HEK293 (cell line): ENCODE results near the gene LGI4.
A peak's percentile ranks its signal among the peaks of the same experiment; 100 is the strongest.

Experiments used
- CTCF ChIA-PET: fragments of 350-600 bp; formaldehyde crosslinking; extraction: SDS; loops from one replicate; lab custom pipeline; 2021; ENCODE audit warnings: antibody characterized with exemption; lab: Yijun Ruan, JAX
- POLR2A ChIA-PET: fragments of 300-600 bp; formaldehyde crosslinking; extraction: SDS; loops from one replicate; lab custom pipeline; 2020; ENCODE audit warnings: antibody characterized with exemption, inconsistent platforms; lab: Yijun Ruan, JAX
- H3K27ac ChIP-seq: fragments of 200-500 bp; sonication (Bioruptor generic); 2 replicates; pipeline ENCODE4 v1.5.1; 2014; ENCODE audit warnings: low read depth, low read length, control low read depth, inconsistent platforms; ENCODE audit errors: extremely low read depth
- H3K36me3 ChIP-seq, 2 experiments: fragments of 200-500 bp in 1 of 2; sonication (Bioruptor generic) in 1 of 2; 1 replicate in 1 of 2; 2 replicates in 1 of 2; pipeline ENCODE4 v1.5.1; 2014 to 2017; ENCODE audit warnings: inconsistent platforms in 2 of 2, low read length in 2 of 2; ENCODE audit not compliant: control insufficient read depth in 2 of 2, insufficient read depth in 1 of 2
- H3K4me1 ChIP-seq: fragments of 200-500 bp; sonication (Bioruptor generic); 2 replicates; pipeline ENCODE4 v1.5.1; 2014; ENCODE audit warnings: mild to moderate bottlenecking, low read length, inconsistent platforms; ENCODE audit not compliant: control insufficient read depth, insufficient read depth
- H3K4me3 ChIP-seq: 2 replicates; pipeline ENCODE4 v1.5.1; 2011; ENCODE audit warnings: low read depth, mild to moderate bottlenecking, control low read depth, low read length, moderate library complexity
- H3K9me3 ChIP-seq: fragments of 200-500 bp; sonication (Bioruptor generic); 2 replicates; pipeline ENCODE4 v1.5.1; 2014; ENCODE audit warnings: low read depth, low read length, inconsistent platforms; ENCODE audit not compliant: control insufficient read depth, insufficient read depth
- EGR2 ChIP-seq: fragments of 450-650 bp; formaldehyde crosslinking; IDR thresholded peaks from 2 replicates; pipeline ENCODE4 v1.5.1; 2016; ENCODE audit warnings: low read depth, missing biosample characterization, missing genetic modification characterization
- HOXD13 ChIP-seq: sonication (generic); formaldehyde crosslinking; IDR thresholded peaks from 2 replicates; pipeline ENCODE4 v1.8.0; 2022; ENCODE audit warnings: missing genetic modification reagents, borderline replicate concordance
- IKZF3 ChIP-seq: fragments of 450-650 bp; IDR thresholded peaks from 2 replicates; pipeline ENCODE4 v1.5.0; 2018; ENCODE audit warnings: missing biosample characterization, mild to moderate bottlenecking, missing genetic modification characterization, moderate library complexity
- MEIS1 ChIP-seq: sonication (generic); formaldehyde crosslinking; IDR thresholded peaks from 2 replicates; pipeline ENCODE4 v1.8.1; 2022; ENCODE audit warnings: missing genetic modification reagents, mild to moderate bottlenecking, borderline replicate concordance
- OSR2 ChIP-seq: fragments of 450-650 bp; formaldehyde crosslinking; IDR thresholded peaks from 2 replicates; pipeline ENCODE4 v1.5.1; 2016; ENCODE audit warnings: missing biosample characterization, missing genetic modification characterization
- RBAK ChIP-seq: fragments of 450-650 bp; formaldehyde crosslinking; IDR thresholded peaks from 2 replicates; pipeline ENCODE4 v1.5.1; 2016; ENCODE audit warnings: missing biosample characterization, missing genetic modification characterization
- SCRT1 ChIP-seq: fragments of 450-650 bp; formaldehyde crosslinking; IDR thresholded peaks from 2 replicates; pipeline ENCODE4 v1.5.1; 2016; ENCODE audit warnings: missing biosample characterization, missing genetic modification characterization, borderline replicate concordance
- SCRT2 ChIP-seq: fragments of 450-650 bp; formaldehyde crosslinking; IDR thresholded peaks from 2 replicates; pipeline ENCODE4 v1.5.1; 2016; ENCODE audit warnings: missing biosample characterization, missing genetic modification characterization
- ZBTB1 ChIP-seq: fragments of 450-650 bp; formaldehyde crosslinking; IDR thresholded peaks from 2 replicates; pipeline ENCODE4 v1.5.1; 2016; ENCODE audit warnings: missing biosample characterization, missing genetic modification characterization
- ZBTB7A ChIP-seq: fragments of 450-650 bp; formaldehyde crosslinking; IDR thresholded peaks from 2 replicates; pipeline ENCODE4 v1.5.1; 2016; ENCODE audit warnings: low read depth, missing biosample characterization, missing genetic modification characterization
- ZFP69B ChIP-seq: fragments of 450-650 bp; formaldehyde crosslinking; IDR thresholded peaks from 2 replicates; pipeline ENCODE4 v1.5.1; 2016; ENCODE audit warnings: missing biosample characterization, missing genetic modification characterization
- ZNF112 ChIP-seq: fragments of 450-650 bp; formaldehyde crosslinking; IDR thresholded peaks from 2 replicates; pipeline ENCODE4 v1.5.0; 2017; ENCODE audit warnings: missing biosample characterization, missing genetic modification characterization
- ZNF121 ChIP-seq: fragments of 450-650 bp; formaldehyde crosslinking; IDR thresholded peaks from 2 replicates; pipeline ENCODE4 v1.5.1; 2016; ENCODE audit warnings: missing biosample characterization, missing genetic modification characterization
- ZNF146 ChIP-seq: fragments of 450-650 bp; formaldehyde crosslinking; IDR thresholded peaks from 2 replicates; pipeline ENCODE4 v1.5.1; 2016; ENCODE audit warnings: missing biosample characterization, missing genetic modification characterization
- ZNF184 ChIP-seq: fragments of 450-650 bp; IDR thresholded peaks from 2 replicates; pipeline ENCODE4 v1.5.1; 2018; ENCODE audit warnings: missing biosample characterization, mild to moderate bottlenecking, missing genetic modification characterization
- ZNF394 ChIP-seq: fragments of 450-650 bp; formaldehyde crosslinking; IDR thresholded peaks from 2 replicates; pipeline ENCODE4 v1.5.1; 2016; ENCODE audit warnings: missing biosample characterization, missing genetic modification characterization, mild to moderate bottlenecking, moderate library complexity, borderline replicate concordance
- ZSCAN16 ChIP-seq: fragments of 450-650 bp; formaldehyde crosslinking; IDR thresholded peaks from 2 replicates; pipeline ENCODE4 v1.5.1; 2016; ENCODE audit warnings: missing biosample characterization, missing genetic modification characterization
- TF ChIP-seq, protein P1 (sequence below): fragments of 450-650 bp; formaldehyde crosslinking; IDR thresholded peaks from 2 replicates; pipeline ENCODE4 v1.5.1; 2016; ENCODE audit warnings: missing biosample characterization, missing genetic modification characterization
- TF ChIP-seq, protein P2 (sequence below): fragments of 450-650 bp; formaldehyde crosslinking; IDR thresholded peaks from 2 replicates; pipeline ENCODE4 v1.5.1; 2016; ENCODE audit warnings: missing biosample characterization, missing genetic modification characterization
- TF ChIP-seq, protein P3 (sequence below): fragments of 450-650 bp; formaldehyde crosslinking; IDR thresholded peaks from 2 replicates; pipeline ENCODE4 v1.5.1; 2016; ENCODE audit warnings: missing biosample characterization, missing genetic modification characterization

LGI4 gene

DNA sequence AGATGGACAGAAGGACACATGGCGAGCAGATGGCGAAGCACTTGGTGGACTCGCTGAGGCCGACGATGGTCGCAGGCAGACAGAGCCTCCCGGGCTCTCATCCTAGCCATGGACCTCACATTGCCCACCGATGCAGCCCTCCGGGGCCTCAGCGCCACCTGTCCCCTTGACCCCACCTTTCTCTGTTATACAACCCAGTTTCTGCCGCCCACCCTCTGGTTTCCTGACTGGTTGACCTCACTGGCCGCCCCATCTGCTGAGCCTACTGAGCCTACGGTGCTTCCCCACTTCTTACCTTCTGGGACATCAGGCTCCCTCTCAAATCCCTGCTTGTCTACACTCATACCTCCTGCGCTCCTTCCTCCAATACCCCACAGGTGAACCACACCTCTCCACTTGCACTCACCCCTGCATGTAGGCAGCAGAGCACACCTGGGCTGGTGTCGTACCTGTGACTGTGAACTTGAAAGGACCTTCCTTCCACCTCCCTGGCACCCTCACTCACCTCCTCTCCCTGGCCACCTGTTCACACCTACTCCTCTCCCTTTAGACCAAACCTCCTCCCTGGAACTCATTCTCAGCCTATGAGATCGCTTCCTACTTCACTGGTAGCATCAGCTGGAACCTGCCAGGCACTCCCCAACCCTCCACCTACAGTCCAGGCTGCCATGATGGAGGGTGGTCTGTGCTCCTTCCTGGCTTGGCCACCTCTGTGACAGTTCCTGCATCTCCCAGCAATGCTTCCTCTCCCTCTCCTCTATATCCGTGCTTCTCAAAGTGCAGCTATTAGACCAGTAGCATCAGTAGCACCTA, 57.2 kb downstream of the LGI4 start:
- Histone ChIP-seq H3K27ac (no peak overlapping the region), H3K9me3 (no peaks in the 10 kb centered on the region; the same call in 1 of the 2 replicates), H3K36me3 (no peaks in the 10 kb centered on the region), H3K4me3 (no peak overlapping the region), H3K4me1 (no peaks in the 10 kb centered on the region)
- TF ChIP-seq IKZF3 (tag by site-specific recombination) (no peak), ZBTB7A (no peak), EGR2 (tag by site-specific recombination) (peak; percentile 33; the same call in 1 of the 2 replicates), ZBTB1 (tag by site-specific recombination) (no peak), ZNF184 (tag by site-specific recombination) (no peak), ZSCAN16 (tag by site-specific recombination) (no peak), HOXD13 (no peak), RBAK (tag by site-specific recombination) (no peak), ZNF112 (no peak), ZNF394 (tag by site-specific recombination) (no peak), SCRT1 (peak; percentile 70; the same call in 1 of the 2 replicates), SCRT2 (tag by site-specific recombination) (peak; percentile 89), ZFP69B (tag by site-specific recombination) (no peak), MEIS1 (no peak), ZNF121 (tag by site-specific recombination) (no peak)
- TF ChIP-seq, protein P1, sequence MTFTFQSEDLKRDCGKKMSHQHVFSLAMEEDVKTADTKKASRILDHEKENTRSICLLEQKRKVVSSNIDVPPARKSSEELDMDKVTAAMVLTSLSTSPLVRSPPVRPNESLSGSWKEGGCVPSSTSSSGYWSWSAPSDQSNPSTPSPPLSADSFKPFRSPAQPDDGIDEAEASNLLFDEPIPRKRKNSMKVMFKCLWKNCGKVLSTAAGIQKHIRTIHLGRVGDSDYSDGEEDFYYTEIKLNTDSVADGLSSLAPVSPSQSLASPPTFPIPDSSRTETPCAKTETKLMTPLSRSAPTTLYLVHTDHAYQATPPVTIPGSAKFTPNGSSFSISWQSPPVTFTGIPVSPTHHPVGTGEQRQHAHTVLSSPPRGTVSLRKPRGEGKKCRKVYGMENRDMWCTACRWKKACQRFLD (tag by site-specific recombination), result peak; percentile 18; the same call in 1 of the 2 replicates
- TF ChIP-seq, protein P2, sequence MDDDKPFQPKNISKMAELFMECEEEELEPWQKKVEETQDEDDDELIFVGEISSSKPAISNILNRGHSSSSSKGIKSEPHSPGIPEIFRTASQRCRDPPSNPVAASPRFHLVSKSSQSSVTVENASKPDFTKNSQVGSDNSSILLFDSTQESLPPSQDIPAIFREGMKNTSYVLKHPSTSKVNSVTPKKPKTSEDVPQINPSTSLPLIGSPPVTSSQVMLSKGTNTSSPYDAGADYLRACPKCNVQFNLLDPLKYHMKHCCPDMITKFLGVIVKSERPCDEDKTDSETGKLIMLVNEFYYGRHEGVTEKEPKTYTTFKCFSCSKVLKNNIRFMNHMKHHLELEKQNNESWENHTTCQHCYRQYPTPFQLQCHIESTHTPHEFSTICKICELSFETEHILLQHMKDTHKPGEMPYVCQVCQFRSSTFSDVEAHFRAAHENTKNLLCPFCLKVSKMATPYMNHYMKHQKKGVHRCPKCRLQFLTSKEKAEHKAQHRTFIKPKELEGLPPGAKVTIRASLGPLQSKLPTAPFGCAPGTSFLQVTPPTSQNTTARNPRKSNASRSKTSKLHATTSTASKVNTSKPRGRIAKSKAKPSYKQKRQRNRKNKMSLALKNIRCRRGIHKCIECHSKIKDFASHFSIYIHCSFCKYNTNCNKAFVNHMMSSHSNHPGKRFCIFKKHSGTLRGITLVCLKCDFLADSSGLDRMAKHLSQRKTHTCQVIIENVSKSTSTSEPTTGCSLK (tag by site-specific recombination), result 0 out of 2 replicates have a peak, but pooled peaks have one; percentile 45
- ChIA-PET CTCF (interaction anchor here (0.6 to 6.5 kb wide), 3 partner anchors 10 to 146 kb away, joined by 3 to 54 read pairs (median 3); partner anchors contain the start of gene LGI4), POLR2A (interaction anchor here (0.6 kb wide), 1 partner anchor 652 kb away, joined by 3 read pairs; no protein-coding TSS in a partner anchor)

DNA sequence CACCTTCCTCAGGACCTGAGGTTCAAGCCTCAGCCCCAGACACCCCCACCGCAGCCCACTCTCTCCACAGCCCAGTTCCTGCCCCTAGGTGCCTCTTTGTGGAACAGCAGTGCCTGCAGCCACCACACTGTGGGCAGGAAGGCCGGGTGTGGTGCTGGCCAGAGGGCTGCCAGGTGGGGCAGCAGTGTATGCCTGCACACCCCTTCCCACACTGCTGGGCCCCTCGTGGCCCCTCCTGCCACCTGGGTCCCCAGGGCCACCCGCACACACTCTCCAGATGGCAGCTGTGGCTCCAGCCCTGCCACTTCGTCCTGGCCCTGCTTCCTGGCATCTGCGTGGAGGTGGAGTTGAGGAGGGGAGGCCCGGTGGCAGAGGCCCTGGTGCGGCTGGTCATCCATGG, 58.2 kb downstream of the LGI4 start:
- CTCF ChIA-PET, result interaction anchor here (0.6 to 6.5 kb wide), 2 partner anchors 9 to 20 kb away, joined by 6 to 54 read pairs; no protein-coding TSS in a partner anchor
- Histone ChIP-seq H3K4me3 (no peak overlapping the region), H3K9me3 (no peaks in the 10 kb centered on the region), H3K36me3 (no peaks in the 10 kb centered on the region), H3K4me1 (no peaks in the 10 kb centered on the region), H3K27ac (no peak overlapping the region)
- POLR2A ChIA-PET, result no interaction called here
- no peak for TF ChIP-seq OSR2
- TF ChIP-seq, protein P3, sequence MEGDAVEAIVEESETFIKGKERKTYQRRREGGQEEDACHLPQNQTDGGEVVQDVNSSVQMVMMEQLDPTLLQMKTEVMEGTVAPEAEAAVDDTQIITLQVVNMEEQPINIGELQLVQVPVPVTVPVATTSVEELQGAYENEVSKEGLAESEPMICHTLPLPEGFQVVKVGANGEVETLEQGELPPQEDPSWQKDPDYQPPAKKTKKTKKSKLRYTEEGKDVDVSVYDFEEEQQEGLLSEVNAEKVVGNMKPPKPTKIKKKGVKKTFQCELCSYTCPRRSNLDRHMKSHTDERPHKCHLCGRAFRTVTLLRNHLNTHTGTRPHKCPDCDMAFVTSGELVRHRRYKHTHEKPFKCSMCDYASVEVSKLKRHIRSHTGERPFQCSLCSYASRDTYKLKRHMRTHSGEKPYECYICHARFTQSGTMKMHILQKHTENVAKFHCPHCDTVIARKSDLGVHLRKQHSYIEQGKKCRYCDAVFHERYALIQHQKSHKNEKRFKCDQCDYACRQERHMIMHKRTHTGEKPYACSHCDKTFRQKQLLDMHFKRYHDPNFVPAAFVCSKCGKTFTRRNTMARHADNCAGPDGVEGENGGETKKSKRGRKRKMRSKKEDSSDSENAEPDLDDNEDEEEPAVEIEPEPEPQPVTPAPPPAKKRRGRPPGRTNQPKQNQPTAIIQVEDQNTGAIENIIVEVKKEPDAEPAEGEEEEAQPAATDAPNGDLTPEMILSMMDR (tag by site-specific recombination), result peak; percentile 45
- no peak for TF ChIP-seq ZNF146 (tag by site-specific recombination)
